ENCODE results near the gene GRIA1.

Gene GRIA1

DNA sequence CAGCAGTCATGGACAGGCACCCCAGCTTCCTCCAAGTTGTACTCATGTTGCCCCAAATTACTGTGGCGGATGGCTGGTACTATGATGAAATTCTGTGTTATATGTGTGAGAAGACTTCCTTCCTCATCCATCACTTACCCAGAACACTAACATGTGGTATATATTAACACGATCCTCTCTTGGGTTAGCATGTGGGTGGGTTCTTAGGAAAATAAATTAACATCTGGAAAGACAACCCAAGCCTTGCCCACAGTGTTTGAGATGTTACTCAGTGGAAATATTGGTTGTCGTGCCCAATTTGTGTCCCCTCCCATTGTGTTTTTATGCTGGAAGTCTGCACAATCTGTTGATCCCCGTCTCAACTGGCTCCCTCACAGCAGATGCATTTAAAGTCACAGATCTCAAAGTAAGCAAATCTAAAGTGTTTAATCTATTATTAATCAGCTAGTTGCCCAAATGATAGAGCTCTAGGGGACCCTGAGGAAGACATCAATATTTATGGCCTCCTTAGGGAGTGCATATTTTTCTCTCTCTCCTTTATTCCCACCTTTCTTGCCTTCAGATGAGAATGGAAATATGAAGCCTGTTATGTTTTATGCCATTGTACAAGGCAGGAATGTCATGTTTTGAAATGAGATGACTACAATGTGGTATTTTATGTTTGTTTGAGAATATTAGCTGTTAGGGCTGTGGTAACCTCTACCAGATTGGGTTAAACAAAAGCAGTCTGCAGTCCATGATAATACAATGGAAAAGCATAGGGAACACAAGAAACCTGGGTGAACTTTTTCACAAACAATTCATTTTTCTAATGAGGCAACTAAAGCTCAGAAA is 93.9 kb downstream of the GRIA1 start:
- DNase-seq = no peak
- in situ Hi-C loops (cut with MboI; ENCODE audit: low pct_unique_long_range_greater_than_20kb, low sequenced_read_pairs) = no loop called here

DNA sequence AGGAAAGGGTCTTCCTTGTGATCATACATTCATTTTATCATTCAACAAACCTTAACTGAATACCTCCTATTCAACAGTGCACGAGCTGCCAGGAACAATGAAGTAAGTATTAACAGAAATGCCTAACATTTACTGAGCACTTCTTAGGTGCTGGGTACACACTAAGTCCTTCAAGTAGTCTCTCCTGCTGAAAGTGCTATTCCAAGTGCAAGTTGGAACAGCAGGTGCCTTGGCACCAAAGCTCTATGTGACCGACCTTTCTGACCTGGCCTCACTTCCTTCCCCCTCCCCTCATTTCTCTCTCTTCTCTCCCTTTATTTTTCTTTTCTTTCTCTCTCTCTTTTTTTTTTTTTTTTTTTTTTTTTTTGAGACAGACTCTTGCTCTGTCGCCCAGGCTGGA is 94.5 kb downstream of the GRIA1 start:
- in situ Hi-C loops (cut with MboI; ENCODE audit: low pct_unique_long_range_greater_than_20kb, low sequenced_read_pairs) = no loop called here
- DNase-seq = no peak

DNA sequence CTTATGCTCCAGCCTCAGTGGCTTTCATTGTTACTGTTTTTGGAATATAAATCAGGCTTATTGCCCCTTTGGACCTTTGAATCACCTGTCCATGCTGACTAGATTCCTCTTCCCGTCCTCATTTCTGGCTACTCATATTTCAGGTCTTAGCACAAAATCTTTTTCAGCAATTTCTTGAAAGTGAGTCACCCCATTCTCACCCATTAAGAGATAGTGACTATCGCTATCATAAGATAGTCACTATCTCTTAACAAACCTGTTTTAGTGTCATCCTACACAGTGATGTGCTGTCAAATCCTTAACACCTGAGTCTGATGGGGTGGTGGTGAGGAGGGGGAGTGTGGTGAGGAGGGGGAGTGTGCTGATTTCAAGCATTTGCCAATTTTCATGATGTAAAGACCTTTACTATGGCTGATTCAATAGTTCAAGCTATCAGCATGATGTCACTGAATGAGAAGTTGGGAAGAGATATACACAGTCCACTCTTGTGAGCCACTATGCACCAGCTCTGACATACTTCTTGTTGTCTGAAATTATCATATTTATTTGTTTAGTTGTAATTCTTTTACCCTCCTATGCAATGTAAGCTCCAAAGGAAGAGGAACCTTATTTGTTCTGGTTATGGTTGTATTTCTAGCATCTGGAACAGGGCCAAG is 95.3 kb downstream of the GRIA1 start:
- no peak for DNase-seq
- in situ Hi-C loops (cut with MboI; ENCODE audit: low pct_unique_long_range_greater_than_20kb, low sequenced_read_pairs) = no loop called here

DNA sequence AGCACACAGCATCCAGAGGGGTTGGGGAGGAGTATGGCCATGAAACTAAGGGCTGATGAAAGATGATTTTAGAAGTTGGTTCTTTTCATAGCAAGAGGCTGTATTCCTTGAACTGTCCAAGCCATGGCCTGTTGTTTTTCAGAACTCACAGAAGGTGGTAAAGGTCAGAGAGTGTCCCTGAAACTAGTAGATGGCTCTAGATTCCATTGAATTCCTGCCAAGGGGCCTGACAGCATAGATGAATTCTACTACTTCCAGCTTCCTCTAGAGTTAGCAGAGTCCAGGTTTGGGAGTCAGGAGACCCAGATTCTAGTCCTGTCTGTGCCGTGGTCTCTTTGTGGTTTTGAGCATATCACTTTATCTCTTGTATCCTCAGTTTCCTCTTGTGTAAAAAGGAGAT is 101.6 kb downstream of the GRIA1 start:
- DNase-seq = no peak
- in situ Hi-C loops (cut with MboI; ENCODE audit: low pct_unique_long_range_greater_than_20kb, low sequenced_read_pairs) = no loop called here

DNA sequence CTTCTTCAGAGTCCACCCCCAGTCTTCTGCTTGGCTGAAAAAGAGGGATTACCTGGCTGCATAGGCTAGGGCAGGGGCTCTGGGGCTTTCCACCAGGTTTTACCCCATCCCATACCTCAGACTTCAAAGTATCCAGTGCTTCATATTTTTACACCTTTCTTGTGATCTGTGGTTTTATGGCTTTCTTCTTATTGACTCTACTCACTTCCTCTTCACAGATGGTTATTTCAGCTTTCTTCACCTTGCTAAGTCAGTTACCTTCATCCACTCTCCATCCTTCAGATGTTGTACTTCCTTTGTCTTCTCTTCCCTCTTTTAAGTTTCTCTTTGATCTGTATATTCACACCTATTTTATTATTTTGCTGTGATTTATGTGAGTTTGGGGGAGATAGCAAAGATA is 104.3 kb downstream of the GRIA1 start:
- no peak for DNase-seq
- in situ Hi-C loops (cut with MboI; ENCODE audit: low pct_unique_long_range_greater_than_20kb, low sequenced_read_pairs) = no loop called here

DNA sequence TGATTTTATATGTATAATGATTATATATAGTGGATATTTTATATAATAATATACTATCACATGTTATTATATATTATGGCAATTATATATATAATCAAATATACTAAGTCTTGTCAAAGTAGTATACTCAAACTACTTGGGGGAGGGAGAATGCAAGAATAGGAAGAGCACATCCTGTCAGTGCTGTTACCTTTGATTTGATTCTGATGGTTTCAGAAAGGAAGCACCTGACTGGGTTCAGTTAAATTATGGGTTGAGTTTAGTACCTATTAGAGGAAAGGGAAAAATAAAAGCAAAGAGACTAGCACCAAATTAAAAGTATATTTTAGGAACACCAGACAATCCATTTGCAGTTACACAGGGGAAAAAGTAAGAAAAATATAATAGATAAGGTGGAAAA is 107.6 kb downstream of the GRIA1 start:
- in situ Hi-C loops (cut with MboI; ENCODE audit: low pct_unique_long_range_greater_than_20kb, low sequenced_read_pairs) = no loop called here

DNA sequence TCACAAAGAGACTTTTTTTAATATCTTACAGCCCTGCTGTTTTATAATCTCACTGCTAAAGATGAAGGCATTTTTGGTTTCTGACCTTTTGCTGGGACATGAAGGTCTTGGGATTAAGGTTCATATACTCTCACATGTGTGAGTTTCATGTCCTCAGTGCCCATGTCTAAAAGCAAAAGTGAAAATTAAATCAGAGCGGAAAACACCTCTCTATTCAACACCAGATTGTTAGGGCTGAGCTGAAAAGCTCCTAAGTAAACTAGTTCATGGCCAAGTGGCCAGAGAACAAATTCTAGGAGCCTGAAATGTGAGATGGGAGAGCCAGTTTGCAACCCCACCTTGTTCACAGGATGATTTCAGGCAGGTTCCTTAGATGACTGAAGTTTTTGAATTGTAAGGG is 110.9 kb downstream of the GRIA1 start:
- in situ Hi-C loops (cut with MboI; ENCODE audit: low pct_unique_long_range_greater_than_20kb, low sequenced_read_pairs) = no loop called here
- no peak for DNase-seq

More for the DNA sequence above, 107.6 kb downstream of the GRIA1 start:
- no peak for DNase-seq

DNA sequence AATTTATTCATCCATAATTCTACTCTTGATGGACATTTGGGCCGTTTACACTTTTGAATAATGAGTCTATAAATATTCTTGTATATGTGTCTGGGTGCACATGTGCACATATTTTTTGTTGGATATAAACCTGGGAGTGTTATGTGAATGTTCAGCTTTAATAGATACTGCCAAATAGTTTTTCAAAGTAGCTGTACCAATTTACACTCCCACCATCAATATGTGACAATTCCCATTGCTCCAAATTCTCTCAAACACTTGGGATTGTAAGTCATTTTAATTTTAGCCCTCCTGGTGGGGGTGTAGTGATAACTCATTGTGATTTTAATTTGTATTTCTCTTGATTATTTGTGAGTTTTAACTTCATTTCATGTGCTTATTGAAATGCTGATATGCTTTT is 114.9 kb downstream of the GRIA1 start:
- no peak for DNase-seq
- in situ Hi-C loops (cut with MboI; ENCODE audit: low pct_unique_long_range_greater_than_20kb, low sequenced_read_pairs) = no loop called here

DNA sequence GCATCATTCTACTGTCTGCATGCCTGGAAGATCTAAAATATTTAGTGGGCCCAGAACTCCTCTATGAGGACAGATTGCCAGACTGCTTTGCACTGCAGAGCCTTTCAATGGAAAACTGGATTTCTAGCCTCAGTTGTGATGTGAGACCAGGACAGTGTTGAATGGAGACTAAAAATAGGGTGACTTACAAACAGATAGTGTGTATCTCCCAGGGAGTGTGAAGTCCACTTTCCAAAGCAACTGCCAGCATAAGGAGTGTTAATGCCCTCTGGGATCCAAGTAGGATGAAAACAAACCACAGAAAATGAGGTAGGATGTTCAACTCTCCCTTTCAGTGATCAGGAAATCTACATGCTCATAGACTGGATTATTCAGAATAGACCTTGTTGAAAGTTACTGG is 119.5 kb downstream of the GRIA1 start:
- no peak for DNase-seq
- in situ Hi-C loops (cut with MboI; ENCODE audit: low pct_unique_long_range_greater_than_20kb, low sequenced_read_pairs) = no loop called here

DNA sequence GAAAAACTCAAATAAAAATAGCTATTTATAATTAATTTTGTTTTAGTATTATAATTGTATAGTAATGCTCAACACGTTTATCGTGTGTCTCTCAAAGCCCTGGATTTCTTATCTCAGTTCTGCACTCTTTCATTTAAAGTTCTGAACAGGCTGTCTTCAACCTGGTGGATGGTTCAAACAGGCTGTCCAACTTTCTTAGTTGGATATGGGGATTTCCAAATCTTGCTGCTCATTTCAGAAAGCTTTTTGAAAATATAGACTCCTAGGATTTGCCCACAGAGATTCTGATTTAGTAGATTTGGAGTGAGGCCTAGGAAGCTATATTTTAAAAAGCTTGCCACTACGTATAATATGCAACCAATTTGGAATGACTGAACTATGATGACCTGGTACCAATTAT is 120.3 kb downstream of the GRIA1 start:
- no peak for DNase-seq
- in situ Hi-C loops (cut with MboI; ENCODE audit: low pct_unique_long_range_greater_than_20kb, low sequenced_read_pairs) = no loop called here

DNA sequence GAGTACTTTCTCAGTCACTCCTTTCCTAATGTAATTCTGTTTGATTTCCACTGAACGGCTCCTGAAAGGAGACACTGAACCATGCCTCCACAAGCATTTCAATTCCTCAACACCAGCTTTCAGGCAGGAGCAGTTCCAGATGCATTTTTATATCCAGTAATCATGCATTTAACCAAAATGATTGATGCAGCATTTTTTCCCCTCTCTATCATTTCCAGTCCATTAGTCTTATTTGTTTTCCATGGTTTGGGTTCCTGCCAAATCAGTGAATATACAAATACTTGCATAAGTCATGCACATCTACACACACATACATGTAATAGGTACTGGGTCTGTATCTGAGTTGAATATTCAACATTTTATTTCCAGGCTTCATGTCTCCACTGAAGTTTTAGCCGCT is 122.7 kb downstream of the GRIA1 start:
- DNase-seq = no peak
- in situ Hi-C loops (cut with MboI; ENCODE audit: low pct_unique_long_range_greater_than_20kb, low sequenced_read_pairs) = no loop called here

DNA sequence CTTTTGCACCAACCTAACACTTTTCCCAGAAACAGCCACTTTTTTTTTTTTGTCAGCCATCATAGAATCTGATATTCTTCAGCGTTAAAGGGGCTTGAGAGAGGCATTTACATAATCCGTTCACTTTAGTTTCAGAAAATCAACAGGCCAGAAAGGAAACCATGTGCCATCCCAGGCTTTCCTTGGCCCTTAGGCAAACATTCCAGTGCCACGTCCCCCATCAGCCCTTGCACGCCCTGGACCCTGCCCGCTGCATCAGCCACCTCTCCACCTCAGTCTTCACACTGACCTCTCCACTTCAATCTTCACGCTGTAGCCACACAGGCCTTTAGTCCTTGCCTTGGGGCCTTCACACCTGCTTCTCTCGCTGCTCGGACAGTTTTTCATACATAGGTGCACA is 123.2 kb downstream of the GRIA1 start:
- in situ Hi-C loops (cut with MboI; ENCODE audit: low pct_unique_long_range_greater_than_20kb, low sequenced_read_pairs) = no loop called here
- DNase-seq = no peak

DNA sequence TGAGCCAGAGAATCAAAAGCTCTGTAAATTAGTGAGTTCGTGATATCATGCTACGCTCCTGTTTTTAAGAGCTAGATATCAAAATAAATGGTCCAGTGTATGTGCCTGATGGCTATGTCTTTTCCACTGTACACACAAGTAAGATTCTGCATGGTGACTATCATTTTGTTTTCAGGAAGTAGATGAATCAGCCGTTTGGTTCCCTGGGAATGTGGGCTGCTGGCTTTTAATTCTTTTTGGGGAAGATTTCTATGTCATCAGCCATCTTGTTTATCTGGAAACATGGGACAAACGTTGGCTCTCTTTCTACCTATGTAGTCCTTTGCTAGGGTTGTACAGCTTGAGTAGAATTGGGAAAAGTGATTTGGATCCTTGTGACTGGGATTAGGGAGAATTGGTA is 126.7 kb downstream of the GRIA1 start:
- no peak for DNase-seq
- in situ Hi-C loops (cut with MboI; ENCODE audit: low pct_unique_long_range_greater_than_20kb, low sequenced_read_pairs) = no loop called here

DNA sequence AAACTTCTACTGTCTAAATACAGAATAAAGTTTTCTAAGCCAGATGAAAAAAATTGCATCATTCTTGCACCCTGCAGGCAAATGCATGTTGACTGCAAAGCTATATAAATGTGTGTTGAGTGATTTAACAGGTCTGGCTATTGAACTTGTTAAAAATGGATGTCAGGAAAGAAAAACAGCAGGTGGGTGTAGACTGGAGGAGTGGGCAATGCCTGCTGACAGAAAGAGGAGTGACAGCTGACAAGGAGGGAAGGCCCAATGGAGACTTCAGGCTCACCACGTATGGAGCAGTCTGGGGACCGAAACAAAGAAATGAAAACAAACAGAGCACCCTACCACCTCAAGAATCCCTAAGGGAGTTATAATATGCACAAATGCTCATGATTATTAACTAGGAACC is 127.8 kb downstream of the GRIA1 start:
- in situ Hi-C loops (cut with MboI; ENCODE audit: low pct_unique_long_range_greater_than_20kb, low sequenced_read_pairs) = no loop called here
- DNase-seq = no peak

DNA sequence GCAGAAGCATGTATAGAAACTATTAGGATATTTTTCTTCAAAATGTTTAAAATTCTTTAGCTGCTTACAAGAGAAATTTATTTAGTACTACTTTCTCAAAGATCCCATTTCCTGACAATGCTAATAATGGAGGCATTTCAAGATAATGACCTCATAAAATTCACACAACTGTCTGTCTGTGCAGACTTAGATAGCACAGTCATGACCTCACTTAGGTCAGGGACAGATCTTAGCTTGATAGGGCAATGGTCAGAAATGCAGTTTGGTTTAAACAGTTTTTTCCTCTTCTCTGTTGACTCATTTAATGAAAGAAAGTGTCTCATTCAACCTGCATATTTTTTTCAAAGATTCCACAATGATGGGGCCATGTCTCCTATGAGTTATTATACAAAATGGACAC is 128.4 kb downstream of the GRIA1 start:
- no peak for DNase-seq
- in situ Hi-C loops (cut with MboI; ENCODE audit: low pct_unique_long_range_greater_than_20kb, low sequenced_read_pairs) = no loop called here

DNA sequence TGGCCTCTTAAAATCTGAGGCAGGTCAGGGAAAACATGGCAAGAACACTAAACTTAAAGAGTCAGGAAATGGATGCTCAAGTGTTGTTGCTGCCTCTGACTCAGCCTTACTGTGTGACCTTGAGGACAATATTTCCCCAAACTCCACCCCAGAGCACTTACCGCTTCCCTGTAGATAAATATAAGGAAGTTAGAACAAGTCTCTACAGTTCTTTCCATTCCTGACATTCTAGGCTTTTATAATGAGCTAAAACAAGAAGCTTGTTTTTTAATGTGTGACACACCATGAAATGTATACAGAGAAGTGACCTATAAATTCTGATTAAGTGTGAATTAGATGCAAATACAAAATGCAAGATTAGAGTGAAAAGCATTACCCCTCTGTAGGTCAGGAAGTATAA is 129.3 kb downstream of the GRIA1 start:
- DNase-seq = peak; percentile 16
- in situ Hi-C loops (cut with MboI; ENCODE audit: low pct_unique_long_range_greater_than_20kb, low sequenced_read_pairs) = no loop called here

DNA sequence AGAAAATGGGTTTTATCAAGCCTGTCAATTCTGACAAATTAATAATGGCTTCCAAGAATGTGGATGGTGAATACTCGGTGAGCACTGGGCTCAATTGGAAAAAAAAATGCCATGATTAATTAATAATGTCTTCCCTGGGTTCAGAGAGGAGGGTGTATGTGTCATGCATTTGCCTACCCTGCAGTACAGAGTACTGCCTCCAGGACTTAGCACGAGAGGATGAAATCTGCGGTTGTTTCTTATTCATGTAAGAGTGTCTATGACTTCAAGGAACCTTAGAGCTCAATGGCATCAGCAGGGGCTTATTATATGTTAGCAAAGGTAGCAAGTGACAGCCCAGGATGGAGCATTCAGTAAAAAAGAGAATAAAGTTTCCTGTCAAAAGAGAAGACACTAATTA is 132.7 kb downstream of the GRIA1 start:
- DNase-seq = no peak
- in situ Hi-C loops (cut with MboI; ENCODE audit: low pct_unique_long_range_greater_than_20kb, low sequenced_read_pairs) = no loop called here

DNA sequence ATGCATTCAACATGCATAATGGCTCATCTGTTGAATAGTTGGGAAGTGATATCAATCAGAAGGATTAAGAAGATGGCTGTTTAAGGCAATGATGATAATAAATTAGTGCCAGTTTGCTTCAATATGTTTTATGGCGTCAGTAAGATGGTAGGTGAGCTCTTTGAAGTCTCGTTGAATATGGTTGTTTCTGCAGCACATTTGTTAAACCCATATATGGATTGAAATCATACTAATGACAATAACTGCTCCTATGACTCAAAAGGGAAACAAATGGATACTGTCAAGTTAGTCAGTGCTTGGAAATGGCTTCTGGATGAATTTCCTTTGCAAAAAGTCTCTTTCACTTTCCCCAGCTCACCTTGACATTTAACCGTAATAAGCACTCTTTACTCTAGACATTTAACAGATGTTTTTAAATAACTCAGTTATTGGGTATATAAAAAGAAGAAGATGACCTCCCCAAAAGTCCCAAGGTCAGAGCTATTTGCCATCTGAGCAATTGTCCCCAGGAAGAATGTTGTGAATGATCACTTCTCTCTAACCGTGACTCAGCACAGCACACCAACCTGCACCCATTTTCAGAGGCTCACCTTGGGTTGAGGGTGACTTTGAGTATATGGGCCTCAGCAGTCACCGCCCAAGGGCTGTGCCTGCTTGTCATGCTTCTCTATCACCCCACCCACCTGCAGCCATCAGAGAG is 133.4 kb downstream of the GRIA1 start:
- no peak for DNase-seq
- in situ Hi-C loops (cut with MboI; ENCODE audit: low pct_unique_long_range_greater_than_20kb, low sequenced_read_pairs) = no loop called here

DNA sequence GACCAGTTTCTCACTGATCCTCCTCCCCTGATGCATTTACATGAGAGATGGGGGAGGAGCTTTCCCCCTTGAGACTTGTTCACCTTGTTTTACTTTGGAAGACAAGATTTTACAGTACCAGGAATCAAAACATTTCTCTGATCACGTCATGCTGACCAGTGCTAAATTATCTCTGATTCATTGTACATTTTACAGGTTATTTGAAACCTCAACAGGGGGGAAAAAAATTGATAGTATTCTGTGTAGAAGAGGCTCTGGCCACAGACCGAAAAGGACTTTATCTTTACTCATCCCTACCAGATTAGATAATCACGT is 133.9 kb downstream of the GRIA1 start:
- in situ Hi-C loops (cut with MboI; ENCODE audit: low pct_unique_long_range_greater_than_20kb, low sequenced_read_pairs) = no loop called here
- DNase-seq = no peak

DNA sequence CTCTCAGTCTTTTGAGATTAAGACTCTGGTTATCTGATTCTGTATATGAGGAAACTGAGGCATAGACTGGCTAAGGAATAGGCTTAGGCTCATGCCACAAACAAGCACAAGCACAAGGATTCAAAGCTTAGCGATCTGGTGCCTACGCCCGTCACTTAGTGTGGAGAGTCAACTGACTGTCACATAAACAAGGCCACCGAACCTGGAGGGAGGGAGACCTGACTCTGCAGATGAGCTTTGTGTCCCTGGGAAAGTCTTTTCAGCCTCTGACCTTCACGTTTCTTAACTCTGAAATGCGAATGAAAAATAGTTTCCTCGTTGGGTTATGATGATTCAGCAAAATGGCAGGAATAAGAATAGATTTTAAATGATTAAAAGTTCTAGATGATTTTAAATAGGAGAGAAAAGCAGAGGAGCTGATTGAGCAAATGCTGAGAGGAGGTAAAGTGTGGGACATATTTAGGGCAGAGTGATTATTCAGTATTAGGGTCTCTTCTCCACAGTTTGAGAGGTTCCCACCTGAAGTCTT is 135.4 kb downstream of the GRIA1 start:
- no peak for DNase-seq
- in situ Hi-C loops (cut with MboI; ENCODE audit: low pct_unique_long_range_greater_than_20kb, low sequenced_read_pairs) = no loop called here

Data from KBM-7 (cell line).